ENCODE measurements around the gene SULF2.
"Not testable (repeated sequence)": the region's sequence is repeated elsewhere in the genome, so short reads cannot be mapped to it uniquely, and the experiment has no call there.

SULF2 gene

DNA sequence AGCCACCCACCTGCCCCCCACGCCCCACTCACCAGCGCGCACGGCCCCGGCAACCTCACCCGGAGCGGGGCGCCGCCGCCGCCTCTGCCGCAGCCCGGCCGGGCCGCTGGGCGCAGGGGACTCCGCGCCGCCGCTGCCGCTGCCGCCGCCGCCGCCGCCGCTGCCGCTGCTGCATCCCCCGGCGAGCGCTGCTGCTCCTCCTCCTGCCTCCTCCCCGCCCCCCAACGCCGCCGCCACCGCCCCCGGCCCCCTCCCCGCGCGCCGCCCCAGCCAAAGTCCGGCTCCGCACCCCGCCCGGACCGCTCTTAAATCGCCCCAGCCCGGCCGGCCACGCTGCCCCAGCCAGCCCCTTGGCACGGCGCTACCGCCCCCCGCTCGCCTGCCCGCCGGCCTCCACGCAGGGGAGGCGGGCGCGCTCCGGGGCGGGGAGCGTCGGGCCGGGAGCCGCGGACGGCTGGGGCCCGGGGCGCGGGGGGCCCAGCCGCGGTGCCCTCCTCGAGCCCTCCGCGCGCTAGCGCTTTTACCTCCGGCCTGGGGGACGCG is at the start of gene SULF2:
SULF2 (minus strand) TSS at position 171 of the 543 bp plus-strand sequence. CDS start 28,118 bp downstream, outside the sequence.
- DNase-seq (ENCODE audit: low read depth in 2 of 2), result no peak

DNA sequence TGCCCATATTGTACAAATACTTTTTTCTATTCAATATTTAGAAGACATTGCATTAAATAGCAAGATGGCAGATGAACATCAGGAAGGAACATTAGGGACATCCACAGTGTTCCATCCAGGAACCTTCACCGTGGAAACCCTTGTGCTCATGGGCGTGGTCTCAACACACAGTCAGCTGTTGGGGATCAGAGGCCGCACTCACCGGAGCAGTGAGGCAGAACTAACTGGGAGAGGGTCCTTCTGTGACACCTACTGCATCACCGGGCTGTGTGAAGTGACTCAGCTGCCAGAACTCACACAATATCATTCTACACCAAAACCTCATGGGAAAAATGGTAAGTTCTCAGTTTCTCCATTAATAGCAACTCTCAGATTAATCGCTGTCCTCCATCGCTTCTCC is 46.4 kb upstream of the SULF2 start:
- DNase-seq (ENCODE audit: low read depth in 2 of 2), result not testable (repeated sequence)

- DNase-seq (ENCODE audit: low read depth in 2 of 2), result not testable (repeated sequence)
Observed at GRCh38 chr20:47826716-47827115, 41.4 kb upstream of the SULF2 start.

DNA sequence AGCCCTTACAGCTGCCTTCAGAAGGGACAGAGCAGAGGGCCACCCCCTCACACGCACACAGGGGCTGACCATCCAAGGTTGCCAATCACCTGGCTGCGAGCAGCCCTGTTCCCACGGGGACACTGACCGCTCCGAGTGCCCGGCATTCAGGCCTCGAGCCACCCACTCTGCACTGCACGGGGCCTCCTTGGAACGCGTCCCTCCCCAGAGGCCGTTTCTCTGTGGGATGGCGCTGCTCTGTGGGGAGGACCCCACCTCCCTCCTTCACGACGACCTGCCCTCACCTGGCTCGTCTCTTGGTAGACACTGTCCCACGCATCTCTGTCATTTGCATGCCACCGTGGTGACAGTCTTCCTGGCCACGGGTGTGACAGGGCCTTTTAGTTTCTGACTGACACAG is 40.7 kb upstream of the SULF2 start:
- DNase-seq (ENCODE audit: low read depth in 2 of 2), result not testable (repeated sequence)

- DNase-seq (ENCODE audit: low read depth in 2 of 2), result no peak
Observed at GRCh38 chr20:47825011-47825762, 39.9 kb upstream of the SULF2 start.

DNA sequence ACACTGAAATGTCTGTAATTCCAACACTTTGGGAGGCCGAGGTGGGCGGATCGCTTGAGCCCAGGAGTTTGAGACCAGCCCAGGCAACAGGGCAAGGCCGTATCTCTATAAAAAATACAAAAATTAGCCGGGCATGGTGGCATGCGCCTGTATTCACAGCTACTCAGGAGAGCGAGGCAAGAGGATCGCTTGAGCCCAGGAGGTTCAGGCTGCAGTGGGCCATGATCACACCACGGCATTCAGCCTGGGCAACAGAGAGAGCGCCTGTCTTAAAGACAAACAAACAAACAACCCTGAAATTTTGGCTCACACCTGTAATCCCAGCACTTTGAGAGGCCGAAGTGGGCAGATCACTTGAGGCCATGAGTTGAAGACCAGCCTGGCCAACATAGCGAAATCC is 38.7 kb upstream of the SULF2 start:
- not testable (repeated sequence) for DNase-seq (ENCODE audit: low read depth in 2 of 2)

- no peak for DNase-seq (ENCODE audit: low read depth in 2 of 2)
Observed at GRCh38 chr20:47821481-47822100, 36.3 kb upstream of the SULF2 start.

DNA sequence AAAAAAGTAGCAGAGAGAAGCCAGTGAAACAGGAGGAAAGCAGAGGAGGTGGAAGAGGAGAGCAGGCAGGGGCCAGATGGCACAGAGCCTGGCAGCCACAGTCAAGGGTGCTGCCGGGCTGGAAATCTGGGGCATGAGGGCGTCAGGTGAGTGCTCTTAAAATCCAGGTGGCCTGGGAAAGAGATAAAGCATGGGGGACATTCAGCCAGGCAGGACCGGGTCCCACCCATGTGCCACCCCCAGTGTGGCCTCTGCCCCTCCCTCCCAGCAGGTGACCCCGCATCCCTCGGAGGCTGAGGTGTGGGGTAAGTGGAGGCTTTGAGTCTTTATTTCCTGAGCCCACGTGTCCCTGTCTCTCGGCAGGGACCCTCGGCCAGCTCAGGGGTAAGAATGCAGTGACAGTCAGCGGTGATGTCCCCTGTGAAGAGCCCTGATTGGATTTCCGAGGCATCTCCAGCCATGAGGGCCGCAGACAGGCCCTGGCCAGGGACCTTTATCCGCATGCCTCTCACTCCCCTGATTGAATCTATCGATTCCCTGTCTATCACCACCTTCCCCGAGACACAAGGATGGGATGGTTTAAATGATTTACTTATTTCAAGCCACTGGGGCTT is 33.8 kb upstream of the SULF2 start:
- no peak for DNase-seq (ENCODE audit: low read depth in 2 of 2)

DNA sequence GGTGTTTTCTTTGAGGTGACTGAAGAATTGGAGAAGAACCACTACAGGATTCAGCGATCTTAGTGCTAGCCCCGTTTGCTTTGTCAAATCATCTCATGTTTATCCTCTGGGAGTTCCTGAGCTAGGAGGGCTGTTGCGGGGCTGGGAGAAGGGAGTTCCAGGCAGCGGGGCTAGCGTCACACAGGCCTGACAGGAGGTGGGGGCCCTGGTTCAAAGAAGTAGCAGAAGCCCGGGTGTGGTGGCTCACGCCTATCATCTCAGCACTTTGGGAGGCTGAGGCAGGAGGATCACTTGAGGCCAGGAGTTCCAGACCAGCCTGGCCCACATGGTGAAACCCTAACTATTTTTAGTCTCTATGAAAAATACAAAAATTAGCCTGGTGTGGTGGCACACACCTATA is 33.2 kb upstream of the SULF2 start:
- no peak for DNase-seq (ENCODE audit: low read depth in 2 of 2)

DNA sequence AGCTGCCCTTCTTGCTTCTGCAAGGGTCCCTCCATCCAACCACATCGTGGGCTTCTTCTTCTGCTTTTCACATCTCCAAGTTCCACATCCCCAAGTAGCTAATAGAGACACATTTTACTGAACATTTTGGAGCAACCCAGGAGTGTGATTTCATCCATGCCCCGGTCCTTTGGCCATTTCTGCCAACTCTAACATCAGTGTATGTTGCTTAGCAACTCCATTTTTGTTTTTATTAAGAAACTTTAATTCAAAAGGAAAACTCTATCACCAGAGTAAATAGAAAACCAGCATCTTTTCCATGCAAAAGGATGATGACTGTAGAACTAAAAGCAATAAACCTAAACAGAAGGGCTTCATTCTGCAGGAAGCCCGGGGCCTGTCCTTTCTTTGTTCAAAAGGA is 32.7 kb upstream of the SULF2 start:
- no peak for DNase-seq (ENCODE audit: low read depth in 2 of 2)

DNA sequence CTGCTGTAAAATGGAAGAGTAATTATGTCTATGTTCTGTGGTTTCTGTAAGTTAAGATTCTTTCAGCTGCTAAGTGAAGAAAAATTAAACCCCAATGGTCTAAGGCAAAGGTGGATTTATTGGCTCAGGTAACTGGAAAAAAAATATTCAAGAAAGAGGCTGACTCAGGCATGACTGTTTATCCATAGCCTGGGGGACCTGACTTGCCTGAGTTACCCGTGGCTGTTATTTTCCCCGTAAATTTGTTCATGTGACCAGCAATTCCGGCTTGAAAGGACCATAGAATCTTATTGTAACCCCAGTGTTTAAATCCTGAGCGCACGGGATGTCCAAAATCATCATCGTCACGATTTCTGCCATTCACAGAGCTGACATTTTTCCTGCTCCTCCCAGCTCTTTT is 32.3 kb upstream of the SULF2 start:
- DNase-seq (ENCODE audit: low read depth in 2 of 2), result no peak

DNA sequence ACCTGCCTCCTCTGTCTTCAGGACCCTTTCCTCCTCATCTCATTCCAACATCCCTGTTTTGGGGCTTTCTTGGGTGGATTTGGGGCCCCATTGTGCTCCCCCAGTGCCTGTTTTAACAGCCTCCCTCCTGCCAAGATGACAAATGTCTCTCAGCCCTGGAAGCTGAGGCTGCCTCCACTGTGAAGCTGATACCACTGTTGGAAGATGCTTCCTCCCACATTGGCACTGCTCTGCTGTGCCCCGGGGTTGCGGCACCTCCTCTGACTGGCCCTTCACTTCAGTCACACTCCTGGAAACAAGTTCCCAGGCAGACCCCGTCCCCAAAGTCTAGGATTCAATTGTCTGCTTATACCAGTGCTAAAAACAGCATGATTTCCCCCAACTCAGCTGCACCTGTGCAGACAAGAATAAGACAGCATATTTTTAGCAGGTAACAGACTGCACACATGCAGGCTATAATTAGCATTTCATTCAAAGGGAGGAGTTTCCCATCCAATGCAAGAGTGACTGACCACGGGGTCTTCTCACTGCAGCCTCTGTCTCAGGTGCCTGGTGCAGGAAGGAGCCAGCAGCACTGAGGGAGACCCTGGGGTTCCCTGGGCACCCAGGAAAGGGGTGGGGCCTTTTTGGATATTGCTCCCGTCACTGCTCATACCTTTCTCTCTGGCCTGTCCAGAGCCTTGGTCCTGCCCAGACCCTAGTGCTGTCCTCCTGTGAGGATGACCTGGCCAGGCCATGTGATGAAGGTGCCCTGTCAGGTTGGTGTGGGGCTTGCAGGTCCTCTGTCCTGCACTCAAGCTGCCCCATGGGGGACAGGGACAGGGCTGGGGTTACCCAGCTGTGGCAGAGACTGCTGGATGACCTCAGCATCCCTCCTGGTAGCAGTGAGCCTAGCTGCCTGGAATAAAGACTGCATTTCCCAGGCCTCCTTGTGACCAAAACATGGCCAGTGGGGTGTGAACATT is 31.5 kb upstream of the SULF2 start:
- DNase-seq (ENCODE audit: low read depth in 2 of 2), result no peak

DNA sequence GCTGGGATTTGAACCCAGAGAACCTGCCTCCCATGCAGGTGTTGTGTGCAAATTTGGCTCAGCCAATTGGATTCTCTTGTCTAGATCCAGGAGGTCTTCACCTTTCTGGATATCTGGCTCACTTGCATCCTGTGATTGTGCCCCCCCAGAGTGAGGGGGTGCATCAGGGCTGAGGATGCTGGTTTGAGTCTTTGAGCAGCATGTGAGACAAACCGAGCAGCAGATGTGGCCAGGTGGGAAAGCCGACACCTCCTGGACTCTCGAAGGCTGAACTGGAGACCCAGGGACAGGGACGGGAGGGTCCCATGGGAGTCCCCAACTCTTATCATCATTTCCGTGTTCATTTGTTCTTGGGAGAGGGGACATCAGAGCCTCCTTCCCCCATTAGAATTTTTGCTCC is 30.6 kb upstream of the SULF2 start:
- DNase-seq (ENCODE audit: low read depth in 2 of 2), result no peak

DNA sequence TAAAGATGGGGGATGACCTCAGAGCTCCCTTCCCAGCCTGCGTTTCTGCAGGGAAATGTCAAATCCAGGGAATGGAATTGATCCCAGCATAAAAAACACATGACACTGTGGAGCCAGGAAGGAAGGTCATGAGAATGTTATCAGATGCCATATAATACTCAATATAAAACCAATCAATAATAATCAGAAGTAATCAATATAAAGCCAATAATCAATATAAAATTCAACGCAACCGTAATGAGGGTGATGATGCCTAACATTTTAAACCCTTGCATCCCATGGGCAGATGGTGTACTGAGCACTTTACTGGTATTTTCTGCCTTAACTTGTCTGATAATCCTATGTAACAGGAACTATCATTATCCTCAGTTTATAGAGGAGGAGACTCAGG is 30.1 kb upstream of the SULF2 start:
- no peak for DNase-seq (ENCODE audit: low read depth in 2 of 2)

DNA sequence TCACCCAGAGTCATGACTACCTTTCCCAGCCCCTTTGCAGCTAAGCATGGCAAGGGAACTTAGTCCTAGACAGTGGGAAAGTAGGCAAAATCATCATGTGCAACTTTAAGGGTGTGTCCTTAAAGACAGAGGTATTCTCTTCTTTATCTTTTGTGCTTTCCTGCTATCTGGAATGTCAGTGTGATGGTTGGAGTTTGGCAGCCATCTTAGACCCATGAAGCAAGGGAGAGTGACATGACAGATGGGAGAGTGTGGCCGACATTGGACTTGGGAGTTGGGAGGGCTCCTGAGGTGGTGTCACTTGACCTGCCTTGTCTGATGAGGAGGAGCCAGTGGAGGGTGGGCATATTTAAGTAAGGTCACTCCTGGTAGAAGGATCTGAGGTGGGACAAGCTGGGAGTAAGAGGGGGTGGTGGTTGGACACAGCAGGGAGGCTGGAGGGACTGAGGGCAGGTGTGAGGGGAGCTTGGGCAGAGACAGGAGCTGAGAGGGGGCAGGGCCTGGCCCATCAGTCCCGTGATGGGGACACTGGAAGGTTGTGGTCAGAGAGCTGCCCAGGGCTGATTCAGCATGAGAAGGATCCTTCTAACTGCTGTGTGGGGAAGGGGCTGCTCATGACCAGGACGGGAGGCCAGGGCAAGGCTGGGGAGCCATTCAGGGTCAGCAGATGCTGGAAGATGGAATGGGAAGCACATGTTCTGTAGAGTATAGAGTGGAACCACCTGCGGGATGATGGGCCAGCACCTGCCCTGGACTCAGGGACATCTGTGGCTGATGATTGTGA is 29.5 kb upstream of the SULF2 start:
- DNase-seq (ENCODE audit: low read depth in 2 of 2), result no peak

DNA sequence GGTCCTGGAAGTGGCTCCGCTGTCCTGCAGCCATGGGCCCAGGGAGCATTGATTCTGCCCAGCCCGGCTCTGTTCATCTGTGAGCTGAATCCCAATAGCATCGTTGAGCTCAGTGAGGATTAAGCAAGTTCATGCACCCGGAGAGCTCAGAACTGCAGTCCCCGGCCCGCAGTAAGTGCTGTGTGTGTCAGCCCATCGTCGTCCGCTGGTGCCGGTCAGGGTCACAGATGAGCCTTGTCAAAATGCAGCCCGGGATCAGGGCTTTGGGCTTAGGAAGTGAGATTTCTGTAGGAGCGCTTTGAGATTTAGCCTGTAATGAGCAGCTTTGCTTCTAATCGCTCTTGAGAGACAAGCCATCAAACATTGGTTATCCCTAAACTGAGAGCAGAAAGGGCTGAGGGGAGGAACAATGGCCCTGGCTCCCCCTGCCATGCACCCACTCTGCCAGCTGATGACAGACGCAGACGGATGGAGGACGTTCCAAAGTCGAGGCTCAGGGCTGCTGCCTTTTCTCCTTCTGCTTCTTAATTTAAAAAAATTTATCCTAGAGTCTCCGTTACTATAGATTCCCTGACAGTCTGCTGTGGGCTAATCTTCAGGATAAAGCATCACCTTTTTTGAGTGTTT is 25.6 kb upstream of the SULF2 start:
- no peak for DNase-seq (ENCODE audit: low read depth in 2 of 2)

DNA sequence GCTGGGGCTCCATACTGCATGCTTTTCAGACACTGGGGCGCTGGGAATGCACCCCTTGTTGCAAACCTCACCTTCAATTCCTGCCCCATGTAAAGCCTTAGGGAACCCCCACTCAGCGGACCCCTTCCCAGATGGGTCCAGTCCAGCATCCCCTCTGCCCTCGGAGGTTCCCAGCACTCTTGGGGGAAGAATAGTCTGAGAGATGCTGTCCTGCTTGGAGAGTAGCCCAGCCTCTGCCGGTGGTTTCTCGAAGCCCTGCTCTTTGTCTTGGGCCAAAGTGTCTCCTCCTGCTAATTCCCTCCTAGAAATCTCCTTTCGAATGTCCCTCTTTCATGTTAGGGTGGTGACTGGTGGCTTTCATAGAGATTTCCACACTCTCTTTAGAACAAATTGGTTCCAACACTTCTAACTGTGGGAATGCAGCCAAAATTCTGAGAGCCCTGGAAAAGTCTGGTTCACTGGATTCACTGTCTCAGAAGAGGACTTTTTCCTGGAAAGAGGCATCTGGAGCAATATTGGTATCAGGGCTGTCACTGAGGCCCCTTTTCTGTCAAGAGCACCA is 24.9 kb upstream of the SULF2 start:
- no peak for DNase-seq (ENCODE audit: low read depth in 2 of 2)

- DNase-seq (ENCODE audit: low read depth in 2 of 2), result no peak
Observed at GRCh38 chr20:47809161-47809960, 24.1 kb upstream of the SULF2 start.

DNA sequence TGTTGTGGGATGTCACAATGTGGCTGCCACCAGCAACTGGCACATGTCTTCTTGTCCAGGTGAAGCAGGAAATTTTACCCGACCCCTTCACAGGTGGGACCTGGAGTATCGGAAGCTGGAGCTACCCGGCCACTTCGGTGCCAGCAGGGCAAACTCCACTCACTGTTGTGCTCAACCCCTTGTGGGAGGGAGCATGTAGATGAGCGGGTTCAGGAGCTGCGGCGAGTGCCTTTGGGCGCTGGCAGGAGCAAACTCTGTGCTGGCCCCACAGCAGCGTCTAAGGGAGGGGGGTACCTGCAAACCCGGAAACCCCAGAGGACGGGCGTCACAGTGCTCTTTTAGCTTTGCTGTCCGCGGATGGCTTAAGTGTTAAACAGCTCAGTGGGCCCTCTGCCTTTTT is 20.7 kb upstream of the SULF2 start:
- DNase-seq (ENCODE audit: low read depth in 2 of 2), result no peak
